Trophoblast cell (in vitro differentiated cells and primary cell): ENCODE measurements around the gene TXNDC9.
"Not testable (repeated sequence)": the region's sequence is repeated elsewhere in the genome, so short reads cannot be mapped to it uniquely, and the experiment has no call there.

Experiments used
- DNase-seq, 2 donors: peaks; one replicate each; pipeline ENCODE4 v3.0.0-alpha.2; 2016
- H2AFZ ChIP-seq: 2 replicates; pipeline ENCODE4 v1.6.1; 2013; ENCODE audit warnings: low read length, moderate library complexity, mild to moderate bottlenecking; ENCODE audit not compliant: insufficient read depth, poor library complexity
- H2AK5ac ChIP-seq: 2 replicates; pipeline ENCODE4 v1.6.1; 2013; ENCODE audit warnings: mild to moderate bottlenecking, low read length
- H2BK120ac ChIP-seq: 2 replicates; pipeline ENCODE4 v1.6.1; 2013; ENCODE audit warnings: low read length, mild to moderate bottlenecking, moderate library complexity; ENCODE audit not compliant: insufficient read depth, poor library complexity
- H2BK12ac ChIP-seq: 2 replicates; pipeline ENCODE4 v1.6.1; 2013; ENCODE audit warnings: mild to moderate bottlenecking, low read length, moderate library complexity
- H2BK5ac ChIP-seq: 2 replicates; pipeline ENCODE4 v1.6.1; 2013; ENCODE audit warnings: low read length, low read depth, moderate library complexity, mild to moderate bottlenecking; ENCODE audit not compliant: poor library complexity
- H3K14ac ChIP-seq: 2 replicates; pipeline ENCODE4 v1.6.1; 2013; ENCODE audit warnings: mild to moderate bottlenecking, low read length
- H3K18ac ChIP-seq: 2 replicates; pipeline ENCODE4 v1.6.1; 2013; ENCODE audit warnings: mild to moderate bottlenecking, low read length
- H3K23ac ChIP-seq: 2 replicates; pipeline ENCODE4 v1.6.1; 2013; ENCODE audit warnings: low read length
- H3K27ac ChIP-seq: 2 replicates; pipeline ENCODE4 v1.5.1; 2013; ENCODE audit warnings: low read depth, mild to moderate bottlenecking, inconsistent platforms, low read length, moderate library complexity
- H3K27me3 ChIP-seq: 2 replicates; pipeline ENCODE4 v1.6.1; 2013; ENCODE audit warnings: inconsistent platforms, mild to moderate bottlenecking, low read length, moderate library complexity; ENCODE audit not compliant: insufficient read depth
- H3K36me3 ChIP-seq, 2 experiments: 1 replicate in 1 of 2; 2 replicates in 1 of 2; pipeline ENCODE4 v1.6.1; 2013; ENCODE audit warnings: low read length in 2 of 2, mild to moderate bottlenecking in 2 of 2, moderate library complexity in 1 of 2; ENCODE audit not compliant: insufficient read depth in 2 of 2, control insufficient read depth in 1 of 2
- H3K4ac ChIP-seq: 2 replicates; pipeline ENCODE4 v1.6.1; 2013; ENCODE audit warnings: low read depth, mild to moderate bottlenecking, low read length, moderate library complexity
- H3K4me1 ChIP-seq, 2 experiments: 1 replicate in 1 of 2; 2 replicates in 1 of 2; pipeline ENCODE4 v1.6.1; 2013; ENCODE audit warnings: low read length in 2 of 2, mild to moderate bottlenecking in 2 of 2, moderate library complexity in 1 of 2; ENCODE audit not compliant: insufficient read depth in 2 of 2, control insufficient read depth in 1 of 2
- H3K4me2 ChIP-seq: 2 replicates; pipeline ENCODE4 v1.6.1; 2013; ENCODE audit warnings: inconsistent platforms, mild to moderate bottlenecking, low read length, moderate library complexity
- H3K4me3 ChIP-seq: 2 replicates; pipeline ENCODE4 v1.5.1; 2013; ENCODE audit warnings: mild to moderate bottlenecking, low read depth, low read length, inconsistent platforms
- H3K79me1 ChIP-seq: one replicate; pipeline ENCODE4 v1.6.1; 2013; ENCODE audit warnings: low read length
- H3K79me2 ChIP-seq: 2 replicates; pipeline ENCODE4 v1.6.1; 2013; ENCODE audit warnings: low read length, mild to moderate bottlenecking; ENCODE audit not compliant: control insufficient read depth, insufficient read depth, poor library complexity
- H3K9ac ChIP-seq: 2 replicates; pipeline ENCODE4 v1.6.1; 2013; ENCODE audit warnings: mild to moderate bottlenecking, low read length
- H3K9me3 ChIP-seq: 2 replicates; pipeline ENCODE4 v1.6.1; 2013; ENCODE audit warnings: low read depth, mild to moderate bottlenecking, control low read depth, inconsistent platforms, low read length; ENCODE audit not compliant: insufficient read depth
- H4K12ac ChIP-seq: 2 replicates; pipeline ENCODE4 v1.6.1; 2013; ENCODE audit warnings: low read depth, mild to moderate bottlenecking, low read length, moderate library complexity
- H4K8ac ChIP-seq: 2 replicates; pipeline ENCODE4 v1.6.1; 2013; ENCODE audit warnings: low read depth, mild to moderate bottlenecking, low read length, moderate library complexity
- H4K91ac ChIP-seq: one replicate; pipeline ENCODE4 v1.6.1; 2013; ENCODE audit warnings: low read depth, mild to moderate bottlenecking, low read length, moderate library complexity
- WGBS: extraction: QIAGEN DNeasy Blood & Tissue Kit; methylation state at CpG from one replicate; pipeline ENCODE4 v1.1.7; 2013; ENCODE audit warnings: missing lambda C conversion rate; ENCODE audit not compliant: insufficient read length, insufficient coverage; ENCODE audit errors: extremely low coverage; 5-methylcytosine and 5-hydroxymethylcytosine counted together

Gene TXNDC9

GRCh38 chr2:99348173-99348572, 12.0 kb upstream of the TXNDC9 start:
- H3K27ac ChIP-seq: no peak overlapping the region
- no peak overlapping the region for H2AK5ac ChIP-seq
- no peak for DNase-seq
- no peak overlapping the region for H3K18ac ChIP-seq
- H3K4me1 ChIP-seq: peaks cover 0 to 2% of the 10 kb centered on the region in 2 experiments
- H2BK120ac ChIP-seq: no peak overlapping the region
- no peaks in the 10 kb centered on the region for H3K79me1 ChIP-seq
- peaks cover 7% of the 10 kb centered on the region for H3K79me2 ChIP-seq
- H4K8ac ChIP-seq: no peak overlapping the region
- no peaks in the 10 kb centered on the region for H3K36me3 ChIP-seq
- no peak overlapping the region for H2BK5ac ChIP-seq
- H3K4me2 ChIP-seq: no peak overlapping the region
- H3K27me3 ChIP-seq: no peaks in the 10 kb centered on the region
- no peak overlapping the region for H4K91ac ChIP-seq
- WGBS: no CpG with 5 or more reads among the region's 3 CpGs
- no peak overlapping the region for H2AFZ ChIP-seq
- no peak overlapping the region for H3K14ac ChIP-seq
- H2BK12ac ChIP-seq: no peak overlapping the region
- no peaks in the 10 kb centered on the region for H3K9me3 ChIP-seq
- H3K23ac ChIP-seq: no peak overlapping the region
- H4K12ac ChIP-seq: no peak overlapping the region
- H3K4me3 ChIP-seq: no peak overlapping the region
- H3K4ac ChIP-seq: peak overlapping the region; percentile 25
- H3K9ac ChIP-seq: no peak overlapping the region

DNA sequence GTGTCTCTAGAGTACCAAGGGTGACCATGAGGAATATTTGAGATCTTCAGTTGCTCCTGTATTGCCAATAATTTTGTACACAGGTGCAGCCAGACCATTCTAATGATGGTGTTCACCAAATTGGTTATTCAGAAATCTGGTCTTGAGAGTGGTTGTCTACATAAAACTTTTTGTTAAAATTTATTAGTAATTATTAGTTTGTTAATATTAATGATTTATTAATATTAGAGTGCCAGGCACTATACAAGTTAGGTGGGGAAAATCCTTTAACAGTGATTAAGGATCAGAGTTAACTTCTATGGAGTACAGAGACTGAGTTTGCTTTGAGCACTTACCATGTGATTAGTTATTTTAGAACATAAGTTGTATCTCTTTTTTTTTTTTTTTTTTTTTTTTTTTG, 10.1 kb upstream of the TXNDC9 start:
- no peak overlapping the region for H3K4me2 ChIP-seq
- H3K14ac ChIP-seq: no peak overlapping the region
- no peak overlapping the region for H4K12ac ChIP-seq
- no peak overlapping the region for H2AK5ac ChIP-seq
- no peak overlapping the region for H2BK120ac ChIP-seq
- peak overlapping the region; percentile 10 for H3K4ac ChIP-seq
- H2BK5ac ChIP-seq: no peak overlapping the region
- no peak for DNase-seq
- H3K18ac ChIP-seq: no peak overlapping the region
- H3K27me3 ChIP-seq: no peaks in the 10 kb centered on the region
- H3K4me3 ChIP-seq: no peak overlapping the region
- H3K79me1 ChIP-seq: no peaks in the 10 kb centered on the region
- no peak overlapping the region for H2BK12ac ChIP-seq
- H3K9ac ChIP-seq: no peak overlapping the region
- H4K91ac ChIP-seq: no peak overlapping the region
- no peak overlapping the region for H3K27ac ChIP-seq
- H3K79me2 ChIP-seq: peaks cover 10% of the 10 kb centered on the region
- H3K9me3 ChIP-seq: no peaks in the 10 kb centered on the region
- peaks cover 0 to 2% of the 10 kb centered on the region in 2 experiments for H3K4me1 ChIP-seq
- H3K23ac ChIP-seq: no peak overlapping the region
- no peaks in the 10 kb centered on the region for H3K36me3 ChIP-seq
- no peak overlapping the region for H2AFZ ChIP-seq
- H4K8ac ChIP-seq: no peak overlapping the region

DNA sequence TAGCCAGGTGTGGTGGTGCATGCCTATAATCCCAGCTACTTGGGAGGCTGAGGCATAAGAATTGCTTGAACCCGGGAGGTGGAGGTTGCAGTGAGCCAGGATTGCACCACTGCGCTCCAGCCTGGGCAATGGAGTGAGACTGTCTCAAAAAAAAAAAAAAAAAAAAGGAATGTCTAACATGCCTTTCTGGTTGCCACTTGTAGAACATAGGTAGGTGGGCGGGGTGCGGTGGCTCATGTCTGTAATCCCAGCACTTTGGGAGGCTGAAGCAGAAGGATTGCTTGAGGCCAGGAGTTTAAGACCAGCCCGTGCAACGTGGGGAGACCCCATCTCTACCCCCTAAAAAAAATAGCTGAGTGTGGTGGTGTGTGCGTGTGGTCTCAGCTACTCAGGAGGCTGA, 9.3 kb upstream of the TXNDC9 start:
- WGBS: no CpG with 5 or more reads among the region's 7 CpGs

GRCh38 chr2:99342536-99342935, 6.4 kb upstream of the TXNDC9 start:
- WGBS: no CpG with 5 or more reads among the region's 2 CpGs
- no peaks in the 10 kb centered on the region for H3K36me3 ChIP-seq
- no peak overlapping the region for H3K14ac ChIP-seq
- no peak overlapping the region for H4K12ac ChIP-seq
- H2BK12ac ChIP-seq: no peak overlapping the region
- no peak overlapping the region for H4K91ac ChIP-seq
- no peak overlapping the region for H2BK120ac ChIP-seq
- H3K23ac ChIP-seq: no peak overlapping the region
- no peak overlapping the region for H3K27ac ChIP-seq
- no peak overlapping the region for H3K4me2 ChIP-seq
- H3K18ac ChIP-seq: no peak overlapping the region
- peaks cover 4% of the 10 kb centered on the region for H3K79me1 ChIP-seq
- no peak overlapping the region for H2AFZ ChIP-seq
- no peak overlapping the region for H2BK5ac ChIP-seq
- H3K9ac ChIP-seq: no peak overlapping the region
- peak overlapping the region; percentile 95 for H3K4ac ChIP-seq
- peaks cover 0 to 2% of the 10 kb centered on the region in 2 experiments for H3K4me1 ChIP-seq
- H2AK5ac ChIP-seq: no peak overlapping the region
- H3K4me3 ChIP-seq: no peak overlapping the region
- no peaks in the 10 kb centered on the region for H3K9me3 ChIP-seq
- H3K79me2 ChIP-seq: peaks cover 21% of the 10 kb centered on the region
- no peak overlapping the region for H4K8ac ChIP-seq
- DNase-seq: no peak
- H3K27me3 ChIP-seq: no peaks in the 10 kb centered on the region

More for the DNA sequence above, 9.3 kb upstream of the TXNDC9 start:
- H2BK120ac ChIP-seq, H4K8ac ChIP-seq, H3K18ac ChIP-seq, H3K9me3 ChIP-seq, H4K91ac ChIP-seq, H3K36me3 ChIP-seq, H3K4me1 ChIP-seq, H3K4me2 ChIP-seq, H2BK5ac ChIP-seq, H3K27me3 ChIP-seq, H3K79me1 ChIP-seq, H2AK5ac ChIP-seq, H3K4me3 ChIP-seq, H2BK12ac ChIP-seq, H3K27ac ChIP-seq, H4K12ac ChIP-seq, H3K14ac ChIP-seq, H3K9ac ChIP-seq, H2AFZ ChIP-seq, H3K23ac ChIP-seq: not testable (repeated sequence)
- peaks cover 13% of the 10 kb centered on the region for H3K79me2 ChIP-seq
- peak; percentile 41 to 61 for DNase-seq
- peak overlapping the region; percentile 79 for H3K4ac ChIP-seq
